K562 (cell line): Measurements from ENCODE around the gene PRAME. TPM values are rescaled to one million over a fixed set of nuclear protein-coding genes. Genes with fewer than 3 reads are reported as not detected.

Source experiments
- ATAC-seq: fragments of 200-7000 bp; cut with Tn5 transposase; 3 replicates; pipeline ENCODE4 v1.9.1; 2020; ENCODE audit warnings: moderate library complexity
- BruUV-seq: library from RNA; stranded (reverse); fragments of 400-500 nt; replicated peaks from 2 replicates; lab custom pipeline; 2021; lab: Mats Ljungman, UMichigan
- CTCF ChIA-PET: fragments of 300-600 bp; formaldehyde crosslinking; extraction: SDS; loops from one replicate; lab custom pipeline; 2021; ENCODE audit warnings: low intra/inter-chr PET ratio; lab: Yijun Ruan, JAX
- POLR2A ChIA-PET: fragments of 300-600, 350-650 bp; sonication (Branson Sonifier 250); formaldehyde crosslinking; extraction: SDS; loops from one replicate; lab custom pipeline; 2021; ENCODE audit warnings: antibody characterized with exemption, inconsistent platforms; lab: Yijun Ruan, JAX
- DNase-seq, 4 experiments: peaks; one replicate each; pipeline versions ENCODE4 v3.0.0 to v3.0.0-alpha.2; 2011 to 2018; ENCODE audit warnings: low spot score in 3 of 4, mixed read lengths in 3 of 4; ENCODE audit errors: extremely low read depth in 1 of 4
- FAIRE-seq: peaks from 2 replicates; lab custom pipeline; 2011; peaks lifted over from hg19 to GRCh38; lab: Jason Lieb, UNC
- H2AFZ ChIP-seq: 2 replicates; pipeline ENCODE4 v1.6.0; 2011; ENCODE audit warnings: low read depth, low read length, control low read depth, inconsistent platforms
- H3K27ac ChIP-seq: fragments of 200-600 bp; 3 replicates; pipeline ENCODE4 v1.8.0; 2011; ENCODE audit warnings: low read depth, mild to moderate bottlenecking, control low read depth, inconsistent platforms, low read length, moderate library complexity, mixed read lengths; ENCODE audit errors: extremely low read depth
- H3K27me3 ChIP-seq, 2 experiments: fragments of 300-600 bp in 1 of 2; 2 replicates in 1 of 2; 3 replicates in 1 of 2; pipeline versions ENCODE4 v1.6.0 to v1.8.0; 2011; ENCODE audit warnings: inconsistent platforms in 2 of 2, low read length in 2 of 2, mild to moderate bottlenecking in 1 of 2, mixed read lengths in 1 of 2, moderate library complexity in 1 of 2; ENCODE audit not compliant: control insufficient read depth in 2 of 2, insufficient read depth in 2 of 2
- H3K36me3 ChIP-seq: fragments of 300-600 bp; 3 replicates; pipeline ENCODE4 v1.8.0; 2011; ENCODE audit warnings: mild to moderate bottlenecking, low read length, inconsistent platforms; ENCODE audit not compliant: control insufficient read depth, insufficient read depth
- H3K4me1 ChIP-seq, 2 experiments: fragments of 200-600 bp in 1 of 2; replicated peaks in 1 of 2; 2 replicates in 1 of 2; 3 replicates in 1 of 2; pipeline versions ENCODE4 v1.5.1 to v1.8.0; 2011; ENCODE audit warnings: inconsistent platforms in 2 of 2, low read length in 2 of 2, mild to moderate bottlenecking in 1 of 2, mixed read lengths in 1 of 2, moderate library complexity in 1 of 2; ENCODE audit not compliant: control insufficient read depth in 2 of 2, insufficient read depth in 2 of 2
- H3K4me2 ChIP-seq: 2 replicates; pipeline ENCODE4 v1.6.1; 2011; ENCODE audit warnings: low read length, control low read depth, inconsistent platforms, mixed read lengths; ENCODE audit not compliant: insufficient read depth
- H3K4me3 ChIP-seq: fragments of 200-600 bp; sonication (generic), shearing (Covaris generic); 2 replicates; pipeline ENCODE4 v1.5.1; 2016; ENCODE audit warnings: control low read depth, inconsistent platforms
- H3K79me2 ChIP-seq: fragments of 200-600 bp; 3 replicates; pipeline ENCODE4 v1.8.0; 2011; ENCODE audit warnings: low read length, inconsistent platforms; ENCODE audit not compliant: control insufficient read depth, insufficient read depth
- H3K9ac ChIP-seq, 2 experiments: 2 replicates each; pipeline versions ENCODE4 v1.6.0 to v1.6.1; 2011; ENCODE audit warnings: low read depth in 2 of 2, low read length in 2 of 2, control low read depth in 1 of 2, inconsistent platforms in 1 of 2, mild to moderate bottlenecking in 1 of 2, mixed read lengths in 1 of 2; ENCODE audit not compliant: insufficient read depth in 1 of 2
- H3K9me1 ChIP-seq: one replicate; pipeline ENCODE4 v1.6.0; 2011; ENCODE audit warnings: inconsistent platforms, mild to moderate bottlenecking, low read length, moderate library complexity; ENCODE audit not compliant: control insufficient read depth, insufficient read depth
- H3K9me3 ChIP-seq: replicated peaks from 2 replicates; pipeline ENCODE4 v1.5.1; 2011; ENCODE audit warnings: low read depth, low read length, inconsistent platforms; ENCODE audit not compliant: control insufficient read depth, insufficient read depth
- H4K20me1 ChIP-seq: replicated peaks from 2 replicates; pipeline ENCODE4 v1.6.1; 2011; ENCODE audit warnings: low read length, inconsistent platforms, mixed read lengths; ENCODE audit not compliant: control insufficient read depth, insufficient read depth
- DEAF1 ChIP-seq: fragments of 450-650 bp; formaldehyde crosslinking; IDR thresholded peaks from 2 replicates; pipeline ENCODE4 v1.4.0; 2020; ENCODE audit warnings: mild to moderate bottlenecking, moderate library complexity
- HMG20A ChIP-seq: fragments of 450-650 bp; formaldehyde crosslinking; conservative IDR thresholded peaks from 2 replicates; pipeline ENCODE4 v1.4.0; 2020; ENCODE audit warnings: mild to moderate bottlenecking, mixed read lengths
- KLF10 ChIP-seq: fragments of 250-450 bp; sonication (Bioruptor Pico); IDR thresholded peaks from 2 replicates; pipeline ENCODE4 v1.6.1; 2021; ENCODE audit warnings: matching md5 sums
- MTA3 ChIP-seq: fragments of 450-650 bp; formaldehyde crosslinking; IDR thresholded peaks from 2 replicates; pipeline ENCODE4 v1.6.1; 2017; ENCODE audit warnings: mild to moderate bottlenecking, borderline replicate concordance
- PBX2 ChIP-seq, 2 experiments: IDR thresholded peaks in 1 of 2; conservative IDR thresholded peaks in 1 of 2; 2 replicates each; pipeline ENCODE4 v1.6.1; 2016; ENCODE audit warnings: low read depth in 2 of 2, mild to moderate bottlenecking in 1 of 2, missing compliant biosample characterization in 1 of 2, missing genetic modification characterization in 1 of 2, moderate library complexity in 1 of 2
- RNF2 ChIP-seq: sonication (generic); IDR thresholded peaks from 2 replicates; pipeline ENCODE4 v1.6.1; 2016
- TAF7 ChIP-seq: fragments of 450-650 bp; IDR thresholded peaks from 2 replicates; pipeline ENCODE4 v1.6.1; 2016; ENCODE audit warnings: missing genetic modification characterization, missing compliant biosample characterization
- THRB ChIP-seq: fragments of 450-650 bp; formaldehyde crosslinking; conservative IDR thresholded peaks from 2 replicates; pipeline ENCODE4 v1.4.0; 2022; ENCODE audit warnings: mild to moderate bottlenecking, missing genetic modification characterization
- ZBTB8A ChIP-seq: fragments of 450-650 bp; IDR thresholded peaks from 2 replicates; pipeline ENCODE4 v1.6.1; 2018; ENCODE audit warnings: mild to moderate bottlenecking, moderate library complexity; ENCODE audit not compliant: partially characterized antibody
- ZFP1 ChIP-seq: fragments of 450-650 bp; formaldehyde crosslinking; IDR thresholded peaks from 2 replicates; pipeline ENCODE4 v1.4.0; 2020; ENCODE audit warnings: mild to moderate bottlenecking, mixed read lengths
- ZNF140 ChIP-seq: fragments of 250-450 bp; sonication (Bioruptor Pico); IDR thresholded peaks from 2 replicates; pipeline ENCODE4 v1.8.0; 2021; ENCODE audit warnings: moderate library complexity, mild to moderate bottlenecking, inconsistent platforms
- ZNF511 ChIP-seq: sonication (generic); formaldehyde crosslinking; IDR thresholded peaks from 2 replicates; pipeline ENCODE4 v1.8.0; 2022; ENCODE audit warnings: mild to moderate bottlenecking, missing genetic modification reagents
- WGBS: fragments of 100-300 bp; shearing (Covaris generic); methylation state at CpG from one replicate; pipeline ENCODE4 v1.1.6; 2016; ENCODE audit warnings: low coverage, mixed read lengths; ENCODE audit not compliant: insufficient coverage; ENCODE audit errors: missing lambda C conversion rate; 5-methylcytosine and 5-hydroxymethylcytosine counted together
- in situ Hi-C: fragments of 300-500 bp; cut with MboI; formaldehyde crosslinking; loops from 4 replicates; pipeline ENCODE4 v1.15.0; 2018; ENCODE audit warnings: inconsistent platforms, mixed read lengths
- intact Hi-C: fragments of 100-400 bp; cut with micrococcal nuclease; formaldehyde crosslinking; loops from 2 replicates; pipeline ENCODE4 v1.14.2; 2022
- polyA plus RNA-seq, 8 experiments: library from polyadenylated mRNA; depleted of rRNA in 4 of 8; stranded (reverse) in 5 of 8; unstranded in 3 of 8; fragments of >200 nt; fragmentation: Nextera tagmentation in 2 of 8; fragmentation: Illumina TruSeq in 1 of 8; extraction: Ambion mirVana in 2 of 8; extraction: Trizol in 1 of 8; gene quantifications; 2 replicates each; pipeline versions ENCODE4 v1.2.1 to v1.2.3, GENCODE V29; 2011 to 2014; ENCODE audit warnings: inconsistent platforms in 1 of 8, missing spikeins in 1 of 8
- total RNA-seq, 7 experiments: library from RNA; depleted of rRNA in 6 of 7; stranded (reverse); fragments of >200 nt in 6 of 7; fragmentation: Illumina TruSeq in 2 of 7; extraction: Trizol in 2 of 7; gene quantifications; 2 replicates each; pipeline versions ENCODE4 v1.2.1 to v1.2.3, GENCODE V29; 2011 to 2021; ENCODE audit warnings: low replicate concordance in 1 of 7

Gene PRAME
- total and polyA plus RNA-seq, 9 of the 15 experiments (the other 6 are each of a cell fraction or from before 2014, with no cell fraction given) = 662 to 2,141 (median 1,142) TPM

- 0 out of 2 replicates have a peak, but pooled peaks have one; percentile 58 for TF ChIP-seq ZNF511
Observed at GRCh38 chr22:22587577-22588188, 28.6 kb upstream of the PRAME start (continued).

- no peaks in the 10 kb centered on the region for H3K9me3 ChIP-seq
- ChIA-PET CTCF (interaction anchor here (0.9 to 4.8 kb wide), 4 partner anchors 9 to 135 kb away, joined by 3 to 41 read pairs (median 5); no protein-coding TSS in a partner anchor), POLR2A (interaction anchor here (0.6 to 0.8 kb wide), 2 partner anchors 13 to 287 kb away, joined by 3 read pairs; no protein-coding TSS in a partner anchor)
- 3% methylated on average over 3 of the region's 3 CpGs for WGBS
- H3K4me3 ChIP-seq = no peak overlapping the region
- H2AFZ ChIP-seq = no peak overlapping the region
- DNase-seq (no peak), FAIRE-seq (no peak), ATAC-seq (no peak)
- no peak overlapping the region for H3K4me2 ChIP-seq
- peaks cover 0 to 2% of the 10 kb centered on the region in 2 experiments; a peak in 1 of 5 replicates for H3K4me1 ChIP-seq
- H4K20me1 ChIP-seq = peaks cover 3% of the 10 kb centered on the region
- H3K36me3 ChIP-seq = no peaks in the 10 kb centered on the region
- in situ Hi-C loops (loop anchor here (5.0 kb wide), 1 partner anchor 377 kb away; no protein-coding TSS in a partner anchor), intact Hi-C loops (no loop called here)
- no peak overlapping the region for H3K27ac ChIP-seq
- BruUV-seq = no TSS peak
- H3K79me2 ChIP-seq = no peaks in the 10 kb centered on the region
- H3K9me1 ChIP-seq = no peaks in the 10 kb centered on the region
- no peak overlapping the region for H3K9ac ChIP-seq
- peaks cover 32 to 34% of the 10 kb centered on the region in 2 experiments for H3K27me3 ChIP-seq
- TF ChIP-seq THRB (CRISPR knock-in tag) (peak; percentile 98), RNF2 (peak; percentile 61; the same call in 1 of the 2 replicates), KLF10 (CRISPR knock-in tag) (no peak), DEAF1 (CRISPR knock-in tag) (0 out of 2 replicates have a peak, but pooled peaks have one; percentile 18), TAF7 (no peak), MTA3 (no peak), ZFP1 (peak; percentile 61; the same call in 1 of the 2 replicates), ZBTB8A (no peak), HMG20A (0 out of 2 replicates have a peak, but pooled peaks have one; percentile 41), PBX2 (CRISPR knock-in tag; IDR thresholded peaks at IDR 0.05; ENCODE audit: low read depth) (no peak), PBX2 (tag; conservative IDR thresholded peaks at IDR 0.05; ENCODE audit: low read depth) (no peak), ZNF140 (0 out of 2 replicates have a peak, but pooled peaks have one; percentile 8)
Observed at GRCh38 chr22:22584722-22585121, 25.7 kb upstream of the PRAME start.
